ENCODE measurements around the gene NPTX2. TPM values are rescaled to one million over a fixed set of nuclear protein-coding genes. Genes with fewer than 3 reads are reported as not detected.

The NPTX2 gene
- total RNA-seq, 2 donors from 2014 or later: 0.53 to 1.3 TPM

- Mint-ChIP-seq H3K4me3 (no peak overlapping the region), H3K36me3 (ENCODE audit: low read depth) (no peaks in the 10 kb centered on the region), H3K27ac (no peak overlapping the region), H3K9me3 (no peaks in the 10 kb centered on the region), H3K27me3 (ENCODE audit: insufficient read depth) (peaks cover 52% of the 10 kb centered on the region), H3K4me1 (peaks cover 2% of the 10 kb centered on the region)
- no peak for TF ChIP-seq CTCF (conservative IDR thresholded peaks at IDR 0.05)
- no peaks in the 10 kb centered on the region for H3K36me3 ChIP-seq (ENCODE audit: control insufficient read depth, insufficient read depth, low read length)
- H3K27me3 ChIP-seq (ENCODE audit: control insufficient read depth, insufficient read depth, low read length, poor library complexity, severe bottlenecking): no peaks in the 10 kb centered on the region
- H3K9ac ChIP-seq (ENCODE audit: extremely low read depth, low read length, poor library complexity, severe bottlenecking): no peak overlapping the region
- no peaks in the 10 kb centered on the region for H3K4me1 ChIP-seq (ENCODE audit: control insufficient read depth, insufficient read depth, low read length)
- WGBS, 2 experiments (ENCODE audit: insufficient coverage in 1 of 2, insufficient read length in 1 of 2): 75 to 83% methylated on average over 6 of the region's 6 CpGs
- no peak for DNase-seq
- H3K27ac ChIP-seq (ENCODE audit: low read depth, low read length): no peak overlapping the region
- no peak overlapping the region for H3K4me3 ChIP-seq (ENCODE audit: low read length)
- H3K9me3 ChIP-seq (ENCODE audit: control insufficient read depth, low read length): no peaks in the 10 kb centered on the region
Observed at GRCh38 chr7:98664882-98665281, 47.8 kb downstream of the NPTX2 start.

- Mint-ChIP-seq H3K9me3 (peaks cover 7% of the 10 kb centered on the region), H3K27me3 (ENCODE audit: insufficient read depth) (peaks cover 66% of the 10 kb centered on the region)
- no peak overlapping the region for H3K27ac ChIP-seq (ENCODE audit: low read depth, low read length)
Observed at GRCh38 chr7:98668255-98668654, 51.2 kb downstream of the NPTX2 start.

GRCh38 chr7:98669329-98670000 is 52.4 kb downstream of the NPTX2 start:
- no peak for DNase-seq
- Histone ChIP-seq H3K36me3 (ENCODE audit: control insufficient read depth, insufficient read depth, low read length) (no peaks in the 10 kb centered on the region), H3K4me3 (ENCODE audit: low read length) (no peak overlapping the region), H3K9ac (ENCODE audit: extremely low read depth, low read length, poor library complexity, severe bottlenecking) (no peak overlapping the region), H3K4me1 (ENCODE audit: control insufficient read depth, insufficient read depth, low read length) (no peaks in the 10 kb centered on the region), H3K27ac (ENCODE audit: low read depth, low read length) (no peak overlapping the region), H3K27me3 (ENCODE audit: control insufficient read depth, insufficient read depth, low read length, poor library complexity, severe bottlenecking) (no peaks in the 10 kb centered on the region), H3K9me3 (ENCODE audit: control insufficient read depth, low read length) (no peaks in the 10 kb centered on the region)
- peaks cover 2% of the 10 kb centered on the region for H3K4me1 Mint-ChIP-seq
- no peak overlapping the region for H3K27ac Mint-ChIP-seq
- H3K9me3 Mint-ChIP-seq: peaks cover 7% of the 10 kb centered on the region
- no peak overlapping the region for H3K4me3 Mint-ChIP-seq
- no peaks in the 10 kb centered on the region for H3K36me3 Mint-ChIP-seq (ENCODE audit: low read depth)
- H3K27me3 Mint-ChIP-seq (ENCODE audit: insufficient read depth): peaks cover 57% of the 10 kb centered on the region
- TF ChIP-seq CTCF (conservative IDR thresholded peaks at IDR 0.05): no peak
- 87 to 100% methylated on average over 6 to 9 of the region's 9 CpGs for WGBS, 2 experiments (ENCODE audit: insufficient coverage in 1 of 2, insufficient read length in 1 of 2)

More at GRCh38 chr7:98668255-98668654, 51.2 kb downstream of the NPTX2 start:
- no peak overlapping the region for H3K4me3 Mint-ChIP-seq
- Histone ChIP-seq H3K9me3 (ENCODE audit: control insufficient read depth, low read length) (no peaks in the 10 kb centered on the region), H3K36me3 (ENCODE audit: control insufficient read depth, insufficient read depth, low read length) (no peaks in the 10 kb centered on the region), H3K27me3 (ENCODE audit: control insufficient read depth, insufficient read depth, low read length, poor library complexity, severe bottlenecking) (no peaks in the 10 kb centered on the region), H3K4me3 (ENCODE audit: low read length) (no peak overlapping the region), H3K9ac (ENCODE audit: extremely low read depth, low read length, poor library complexity, severe bottlenecking) (no peak overlapping the region), H3K4me1 (ENCODE audit: control insufficient read depth, insufficient read depth, low read length) (no peaks in the 10 kb centered on the region)
- H3K27ac Mint-ChIP-seq: no peak overlapping the region
- TF ChIP-seq CTCF (conservative IDR thresholded peaks at IDR 0.05): no peak
- 16 to 21% methylated on average over 5 to 11 of the region's 11 CpGs for WGBS, 2 experiments (ENCODE audit: insufficient coverage in 1 of 2, insufficient read length in 1 of 2)
- peak; percentile 84 for DNase-seq
- peaks cover 2% of the 10 kb centered on the region for H3K4me1 Mint-ChIP-seq
- no peaks in the 10 kb centered on the region for H3K36me3 Mint-ChIP-seq (ENCODE audit: low read depth)
